CD4-positive, CD25-positive, alpha-beta regulatory T cell (primary cell): ENCODE measurements around the gene ZNF71. TPM values are rescaled to one million over a fixed set of nuclear protein-coding genes. Genes with fewer than 3 reads are reported as not detected.

Source experiments
- ATAC-seq, 2 donors: fragments of 150-1000 bp; cut with Tn5 transposase; one replicate each; pipeline ENCODE4 v1.10.0; 2021; ENCODE audit warnings: low read depth in 2 of 2, moderate number of reproducible peaks in 2 of 2, moderate library complexity in 1 of 2
- DNase-seq, 3 donors: peaks; one replicate each; pipeline versions ENCODE4 v3.0.0 to v3.0.0-alpha.2; 2012 to 2022; ENCODE audit warnings: mixed read lengths in 1 of 3
- H3K27ac ChIP-seq: one replicate; pipeline ENCODE4 v1.7.0; 2013; ENCODE audit warnings: mild to moderate bottlenecking, low read length; ENCODE audit not compliant: insufficient read depth, poor library complexity, severe bottlenecking
- H3K27me3 ChIP-seq: one replicate; pipeline ENCODE4 v1.7.0; 2013; ENCODE audit warnings: low read length; ENCODE audit not compliant: control insufficient read depth, insufficient read depth
- H3K36me3 ChIP-seq: one replicate; pipeline ENCODE4 v1.7.0; 2013; ENCODE audit warnings: mild to moderate bottlenecking, low read length, moderate library complexity; ENCODE audit not compliant: control insufficient read depth, insufficient read depth
- H3K4me1 ChIP-seq: 2 replicates; pipeline ENCODE4 v1.7.0; 2013; ENCODE audit warnings: mild to moderate bottlenecking, low read length; ENCODE audit not compliant: insufficient read depth, control insufficient read depth, poor library complexity, severe bottlenecking
- H3K4me3 ChIP-seq: one replicate; pipeline ENCODE4 v1.7.0; 2013; ENCODE audit warnings: low read depth, mild to moderate bottlenecking, low read length, moderate library complexity
- H3K9me3 ChIP-seq, 2 experiments: 1 replicate in 1 of 2; 2 replicates in 1 of 2; pipeline ENCODE4 v1.7.0; 2013; ENCODE audit warnings: low read length in 2 of 2, mild to moderate bottlenecking in 1 of 2, moderate library complexity in 1 of 2; ENCODE audit not compliant: control insufficient read depth in 2 of 2
- H3K27ac Mint-ChIP-seq, 3 donors: one replicate each; pipeline ENCODE4 v1.8.0; 2020 to 2022; ENCODE audit warnings: mild to moderate bottlenecking in 3 of 3, mixed read lengths in 3 of 3, moderate library complexity in 2 of 3
- H3K27me3 Mint-ChIP-seq: one replicate; pipeline ENCODE4 v1.8.0; 2022; ENCODE audit warnings: mild to moderate bottlenecking, mixed read lengths
- H3K36me3 Mint-ChIP-seq: one replicate; pipeline ENCODE4 v1.8.0; 2020; ENCODE audit warnings: mixed read lengths
- H3K4me1 Mint-ChIP-seq, 4 donors: one replicate each; pipeline ENCODE4 v1.8.0; 2020 to 2022; ENCODE audit warnings: mixed read lengths in 4 of 4, mild to moderate bottlenecking in 1 of 4
- H3K4me3 Mint-ChIP-seq, 4 donors: one replicate each; pipeline ENCODE4 v1.8.0; 2020 to 2022; ENCODE audit warnings: mild to moderate bottlenecking in 4 of 4, mixed read lengths in 4 of 4, moderate library complexity in 3 of 4
- H3K9me3 Mint-ChIP-seq, 7 donors: one replicate each; pipeline ENCODE4 v1.8.0; 2020 to 2022; ENCODE audit warnings: mixed read lengths in 7 of 7, mild to moderate bottlenecking in 3 of 7, moderate library complexity in 2 of 7
- polyA plus RNA-seq, 4 donors: library from polyadenylated mRNA; unstranded; fragments of 300-500 nt; fragmentation: Illumina TruSeq; gene quantifications; one replicate each; pipeline ENCODE4 v1.2.3, GENCODE V29; 2021
- total RNA-seq: library from RNA; stranded (reverse); gene quantifications from one replicate; pipeline ENCODE4 v1.2.3, GENCODE V29; 2022

Gene ZNF71
- total and polyA plus RNA-seq, 5 donors from 2014 or later = 3.3 to 11.4 (median 9.8) TPM

- H3K27me3 ChIP-seq = no peaks in the 10 kb centered on the region
- ATAC-seq = no peak
- Mint-ChIP-seq H3K27me3 (no peaks in the 10 kb centered on the region), H3K27ac (no peak overlapping the region), H3K4me3 (no peak overlapping the region), H3K4me1 (no peaks in the 10 kb centered on the region), H3K9me3 (peaks cover 0 to 79% (median 38%) of the 10 kb centered on the region in 7 donors), H3K36me3 (peaks cover 53% of the 10 kb centered on the region)
- DNase-seq = no peak
- no peak overlapping the region for H3K27ac ChIP-seq
- no peak overlapping the region for H3K4me3 ChIP-seq
- peaks cover 54% of the 10 kb centered on the region for H3K36me3 ChIP-seq
- H3K9me3 ChIP-seq = peaks cover 89 to 97% of the 10 kb centered on the region in 2 experiments
- H3K4me1 ChIP-seq = no peaks in the 10 kb centered on the region
Observed at GRCh38 chr19:56573914-56574313, 21.2 kb upstream of the ZNF71 start.

GRCh38 chr19:56577719-56578602, 17.1 kb upstream of the ZNF71 start:
- peaks cover 31% of the 10 kb centered on the region for H3K36me3 Mint-ChIP-seq
- Histone ChIP-seq H3K4me3 (no peak overlapping the region), H3K4me1 (no peaks in the 10 kb centered on the region)

GRCh38 chr19:56594446-56594782, 688 bp upstream of the ZNF71 start:
- Mint-ChIP-seq H3K4me1 (peaks cover 0 to 27% (median 10%) of the 10 kb centered on the region in 4 donors), H3K36me3 (peaks cover 20% of the 10 kb centered on the region), H3K27ac (peak overlapping the region in 2 of 3 donors; percentile 20 to 65), H3K27me3 (no peaks in the 10 kb centered on the region), H3K9me3 (peaks cover 4 to 39% (median 21%) of the 10 kb centered on the region in 7 donors), H3K4me3 (peak overlapping the region; percentile 90 to 95 (median 92))
- no peaks in the 10 kb centered on the region for H3K4me1 ChIP-seq
- H3K27ac ChIP-seq = no peak overlapping the region
- ATAC-seq = no peak
- no peak for DNase-seq
- H3K36me3 ChIP-seq = peaks cover 16% of the 10 kb centered on the region
- H3K9me3 ChIP-seq = peaks cover 14 to 31% of the 10 kb centered on the region in 2 experiments
- H3K27me3 ChIP-seq = no peaks in the 10 kb centered on the region
- H3K4me3 ChIP-seq = peak overlapping the region; percentile 57

More at GRCh38 chr19:56577719-56578602, 17.1 kb upstream of the ZNF71 start:
- no peaks in the 10 kb centered on the region for H3K27me3 Mint-ChIP-seq
- Histone ChIP-seq H3K36me3 (peaks cover 25% of the 10 kb centered on the region), H3K27me3 (no peaks in the 10 kb centered on the region), H3K27ac (no peak overlapping the region), H3K9me3 (peaks cover 96 to 100% of the 10 kb centered on the region in 2 experiments)
- H3K4me1 Mint-ChIP-seq = no peaks in the 10 kb centered on the region
- H3K4me3 Mint-ChIP-seq = no peak overlapping the region
- ATAC-seq (no peak), DNase-seq (no peak)
- no peak overlapping the region for H3K27ac Mint-ChIP-seq
- H3K9me3 Mint-ChIP-seq = peaks cover 0 to 86% (median 40%) of the 10 kb centered on the region in 7 donors

GRCh38 chr19:56595548-56595899, 422 bp downstream of the ZNF71 start:
- Histone ChIP-seq H3K36me3 (peaks cover 16% of the 10 kb centered on the region), H3K27ac (no peak overlapping the region), H3K4me1 (no peaks in the 10 kb centered on the region), H3K27me3 (no peaks in the 10 kb centered on the region), H3K4me3 (peak overlapping the region; percentile 81), H3K9me3 (peaks cover 14 to 23% of the 10 kb centered on the region in 2 experiments)
- Mint-ChIP-seq H3K36me3 (peaks cover 22% of the 10 kb centered on the region), H3K9me3 (peaks cover 4 to 38% (median 22%) of the 10 kb centered on the region in 7 donors), H3K27me3 (no peaks in the 10 kb centered on the region), H3K4me1 (peaks cover 0 to 29% (median 10%) of the 10 kb centered on the region in 4 donors), H3K4me3 (peak overlapping the region; percentile 90 to 95 (median 92)), H3K27ac (peak overlapping the region; percentile 52 to 94 (median 88))
- ATAC-seq (peak; percentile 21 to 27), DNase-seq (no peak)

GRCh38 chr19:56596676-56597075, 1.6 kb downstream of the ZNF71 start:
- H3K9me3 Mint-ChIP-seq = peaks cover 0 to 42% (median 26%) of the 10 kb centered on the region in 7 donors
- ATAC-seq (no peak), DNase-seq (no peak)
- peaks cover 16 to 34% of the 10 kb centered on the region in 2 experiments for H3K9me3 ChIP-seq
- peaks cover 32% of the 10 kb centered on the region for H3K36me3 Mint-ChIP-seq
- no peak overlapping the region for H3K4me3 ChIP-seq
- H3K36me3 ChIP-seq = peaks cover 24% of the 10 kb centered on the region
- no peak overlapping the region for H3K27ac ChIP-seq
- no peaks in the 10 kb centered on the region for H3K27me3 ChIP-seq
- H3K27ac Mint-ChIP-seq = no peak overlapping the region
- H3K4me1 ChIP-seq = no peaks in the 10 kb centered on the region
- peaks cover 0 to 34% (median 11%) of the 10 kb centered on the region in 4 donors for H3K4me1 Mint-ChIP-seq
- H3K27me3 Mint-ChIP-seq = no peaks in the 10 kb centered on the region
- H3K4me3 Mint-ChIP-seq = peak overlapping the region; percentile 48 to 95 (median 72)

- Histone ChIP-seq H3K4me3 (no peak overlapping the region), H3K9me3 (peaks cover 27 to 45% of the 10 kb centered on the region in 2 experiments), H3K27me3 (no peaks in the 10 kb centered on the region), H3K36me3 (peaks cover 34% of the 10 kb centered on the region), H3K27ac (no peak overlapping the region), H3K4me1 (no peaks in the 10 kb centered on the region)
- peaks cover 42% of the 10 kb centered on the region for H3K36me3 Mint-ChIP-seq
- ATAC-seq = no peak
- H3K4me1 Mint-ChIP-seq = peaks cover 0 to 34% (median 15%) of the 10 kb centered on the region in 4 donors
- H3K27me3 Mint-ChIP-seq = no peaks in the 10 kb centered on the region
- peak overlapping the region in 1 of 4 donors; percentile 67 for H3K4me3 Mint-ChIP-seq
- peaks cover 0 to 46% (median 29%) of the 10 kb centered on the region in 7 donors for H3K9me3 Mint-ChIP-seq
- no peak overlapping the region for H3K27ac Mint-ChIP-seq
- DNase-seq = no peak
Observed at GRCh38 chr19:56597696-56598095, 2.6 kb downstream of the ZNF71 start.

- ATAC-seq (no peak), DNase-seq (no peak)
- H3K36me3 Mint-ChIP-seq = peaks cover 57% of the 10 kb centered on the region
- no peak overlapping the region for H3K27ac ChIP-seq
- no peaks in the 10 kb centered on the region for H3K27me3 Mint-ChIP-seq
- peaks cover 59 to 81% of the 10 kb centered on the region in 2 experiments for H3K9me3 ChIP-seq
- H3K4me1 ChIP-seq = no peaks in the 10 kb centered on the region
- H3K27ac Mint-ChIP-seq = no peak overlapping the region
- peak overlapping the region in 1 of 4 donors; percentile 41 for H3K4me3 Mint-ChIP-seq
- peaks cover 56% of the 10 kb centered on the region for H3K36me3 ChIP-seq
- no peaks in the 10 kb centered on the region for H3K27me3 ChIP-seq
- no peak overlapping the region for H3K4me3 ChIP-seq
- H3K4me1 Mint-ChIP-seq = peaks cover 0 to 18% (median 6%) of the 10 kb centered on the region in 4 donors
- peaks cover 8 to 67% (median 33%) of the 10 kb centered on the region in 7 donors for H3K9me3 Mint-ChIP-seq
Observed at GRCh38 chr19:56601375-56601774, 6.3 kb downstream of the ZNF71 start.
